ENCODE data around the gene LOXL3. TPM values are rescaled to one million over a fixed set of nuclear protein-coding genes. Genes with fewer than 3 reads are reported as not detected.

The LOXL3 gene
- total and polyA plus RNA-seq, 12 donors, result 3.6 to 26.4 (median 12.5) TPM

DNA sequence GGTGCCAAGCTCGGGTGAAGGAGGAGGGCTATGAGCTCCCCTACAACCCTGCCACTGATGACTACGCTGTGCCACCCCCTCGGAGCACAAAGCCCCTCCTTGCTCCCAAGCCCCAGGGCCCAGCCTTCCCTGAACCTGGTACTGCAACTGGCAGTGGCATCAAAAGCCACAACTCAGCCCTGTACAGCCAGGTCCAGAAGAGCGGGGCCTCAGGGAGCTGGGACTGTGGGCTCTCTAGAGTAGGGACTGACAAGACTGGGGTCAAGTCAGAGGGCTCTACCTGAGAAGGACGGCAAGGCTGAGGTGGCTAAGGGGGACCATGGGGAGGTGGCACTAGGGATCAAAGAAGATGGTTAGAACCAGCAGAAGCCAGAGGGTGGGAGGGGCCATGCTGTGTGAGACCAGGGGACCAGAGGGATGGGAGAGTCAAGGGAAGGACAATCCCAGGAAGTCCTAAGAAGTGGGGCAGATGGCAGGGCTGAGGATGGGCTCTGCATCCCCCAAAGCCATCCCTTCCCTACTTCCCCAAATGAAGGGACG lies 3.2 kb upstream of the LOXL3 start:
- Histone ChIP-seq H3K4me3 (no peak overlapping the region), H3K4me1 (replicated peaks in 1 of 2) (peaks cover 0 to 23% of the 10 kb centered on the region in 2 donors), H3K9me3 (replicated peaks in 1 of 3) (no peaks in the 10 kb centered on the region), H3K36me3 (replicated peaks in 1 of 2) (no peaks in the 10 kb centered on the region), H3K27me3 (no peaks in the 10 kb centered on the region), H3K27ac (no peak overlapping the region)
- no peak for DNase-seq
- TF ChIP-seq CTCF (IDR thresholded peaks at IDR 0.05), result no peak
- no peak for TF ChIP-seq POLR2A (IDR thresholded peaks at IDR 0.05)
- 87 to 94% (median 92%) methylated on average over 4 to 6 of the region's 6 CpGs for WGBS, 4 donors
- intact Hi-C loops (cut with DNase I), result no loop called here

DNA sequence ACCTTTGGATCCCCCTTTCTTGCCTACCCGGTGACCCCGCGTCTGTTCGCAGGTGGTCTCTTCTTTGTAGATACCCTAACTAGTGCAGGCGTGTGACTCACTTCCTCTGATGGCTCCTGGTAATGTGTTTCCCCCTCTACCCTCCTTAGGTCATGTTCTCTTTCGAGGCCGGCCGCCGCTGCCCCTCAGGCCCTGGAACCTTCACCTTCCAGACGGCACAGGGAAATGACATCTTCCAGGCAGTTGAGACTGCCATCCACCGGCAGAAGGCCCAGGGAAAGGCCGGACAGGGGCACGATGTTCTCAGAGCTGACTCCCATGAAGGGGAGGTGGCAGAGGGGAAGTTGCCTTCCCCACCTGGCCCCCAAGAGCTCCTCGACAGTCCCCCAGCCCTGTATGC lies 2.4 kb upstream of the LOXL3 start:
- WGBS, 4 donors, result 79 to 97% (median 87%) methylated on average over 4 to 14 of the region's 14 CpGs
- TF ChIP-seq POLR2A (IDR thresholded peaks at IDR 0.05) (no peak), CTCF (IDR thresholded peaks at IDR 0.05) (no peak)
- intact Hi-C loops (cut with DNase I), result no loop called here
- no peak for DNase-seq
- Histone ChIP-seq H3K4me3 (no peak overlapping the region), H3K36me3 (replicated peaks in 1 of 2) (no peaks in the 10 kb centered on the region), H3K4me1 (replicated peaks in 1 of 2) (peaks cover 0 to 23% of the 10 kb centered on the region in 2 donors), H3K9me3 (replicated peaks in 1 of 3) (no peaks in the 10 kb centered on the region), H3K27ac (peak overlapping the region in 2 of 5 donors; percentile 9 to 17), H3K27me3 (no peaks in the 10 kb centered on the region)

GRCh38 chr2:74555610-74556103 lies 1.9 kb upstream of the LOXL3 start:
- intact Hi-C loops (cut with DNase I), result no loop called here

More at GRCh38 chr2:74555610-74556103, 1.9 kb upstream of the LOXL3 start:
- TF ChIP-seq CTCF (IDR thresholded peaks at IDR 0.05) (no peak), POLR2A (IDR thresholded peaks at IDR 0.05) (no peak)
- WGBS, 4 donors, result 70 to 84% (median 83%) methylated on average over 15 to 17 of the region's 17 CpGs
- Histone ChIP-seq H3K4me3 (peak overlapping the region in 2 of 4 donors; percentile 51 to 96), H3K27me3 (no peaks in the 10 kb centered on the region), H3K27ac (peak overlapping the region in 2 of 5 donors; percentile 89), H3K9me3 (replicated peaks in 1 of 3) (no peaks in the 10 kb centered on the region), H3K36me3 (replicated peaks in 1 of 2) (no peaks in the 10 kb centered on the region), H3K4me1 (replicated peaks in 1 of 2) (peaks cover 0 to 23% of the 10 kb centered on the region in 2 donors)
- DNase-seq, result peak in 1 of 7 donors; percentile 34

All from adrenal gland (tissue), 12 donors.